NCI-H2227 treated with DMSO at 0.1 percent for 48 hours (cell line): ENCODE measurements around the gene MRPL41.
"Not testable (repeated sequence)": the region's sequence is repeated elsewhere in the genome, so short reads cannot be mapped to it uniquely, and the experiment has no call there.

Source experiments
- DNase-seq: peaks from one replicate; lab custom pipeline; 2025; lab: John Stamatoyannopoulos, UW

The MRPL41 gene

DNA sequence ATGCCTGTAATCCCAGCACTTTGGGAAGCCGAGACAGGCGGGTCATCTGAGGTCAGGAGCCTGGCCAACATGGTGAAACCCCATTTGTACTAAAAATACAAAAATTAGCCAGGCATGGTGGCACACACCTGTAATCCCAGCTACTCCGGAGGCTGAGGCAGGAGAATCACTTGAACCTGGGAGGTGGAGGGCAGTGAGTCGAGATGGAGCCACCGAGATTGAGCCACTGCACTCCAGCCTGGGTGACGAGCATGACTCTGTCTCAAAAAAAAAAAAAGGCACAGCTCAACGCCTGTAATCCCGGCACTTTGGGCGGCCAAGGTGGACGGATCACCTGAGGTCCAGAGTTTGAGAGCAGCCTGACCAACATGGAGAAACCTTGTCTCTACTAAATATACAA lies 2.0 kb downstream of the MRPL41 start:
- DNase-seq, result not testable (repeated sequence)

DNA sequence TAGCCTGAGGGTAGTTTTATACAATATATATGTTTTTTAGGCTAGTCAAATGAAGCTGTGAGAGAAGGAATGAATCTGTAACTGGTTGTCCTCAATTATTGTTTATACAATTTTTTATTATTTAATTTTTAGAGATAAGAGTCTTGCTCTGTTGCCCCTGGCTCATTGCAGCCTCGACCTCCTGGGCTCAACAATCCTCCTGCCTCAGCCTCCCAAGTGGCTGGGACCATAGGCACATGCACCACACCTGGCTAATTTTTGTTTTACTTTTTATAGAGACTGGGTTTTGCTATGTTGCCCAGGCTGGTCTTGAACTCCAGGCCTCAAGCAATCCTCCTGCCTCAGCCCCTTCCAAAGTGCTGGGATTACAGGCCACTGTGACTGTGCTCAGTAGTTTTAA lies 2.7 kb downstream of the MRPL41 start:
- DNase-seq, result no peak

DNA sequence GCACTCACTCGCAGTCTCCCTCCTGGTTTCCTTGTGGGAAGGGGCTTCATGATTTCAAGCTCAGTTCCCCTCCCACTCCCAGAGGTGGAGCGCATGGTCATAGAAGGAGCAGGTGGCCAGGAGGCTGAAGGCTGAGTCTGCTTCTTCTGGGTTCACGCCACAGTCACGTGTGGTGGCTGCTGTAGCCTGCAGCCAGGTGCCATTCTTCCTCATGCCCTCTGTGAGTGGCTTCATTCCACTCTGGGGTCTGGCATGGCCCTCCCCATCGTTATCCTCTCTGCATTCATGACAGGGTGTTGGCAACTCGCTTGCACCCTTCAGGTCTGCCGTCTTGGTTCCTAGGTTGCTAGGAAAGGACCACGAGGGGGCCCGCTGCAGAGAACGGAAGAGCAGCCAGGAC lies 3.5 kb downstream of the MRPL41 start:
- DNase-seq, result no peak

DNA sequence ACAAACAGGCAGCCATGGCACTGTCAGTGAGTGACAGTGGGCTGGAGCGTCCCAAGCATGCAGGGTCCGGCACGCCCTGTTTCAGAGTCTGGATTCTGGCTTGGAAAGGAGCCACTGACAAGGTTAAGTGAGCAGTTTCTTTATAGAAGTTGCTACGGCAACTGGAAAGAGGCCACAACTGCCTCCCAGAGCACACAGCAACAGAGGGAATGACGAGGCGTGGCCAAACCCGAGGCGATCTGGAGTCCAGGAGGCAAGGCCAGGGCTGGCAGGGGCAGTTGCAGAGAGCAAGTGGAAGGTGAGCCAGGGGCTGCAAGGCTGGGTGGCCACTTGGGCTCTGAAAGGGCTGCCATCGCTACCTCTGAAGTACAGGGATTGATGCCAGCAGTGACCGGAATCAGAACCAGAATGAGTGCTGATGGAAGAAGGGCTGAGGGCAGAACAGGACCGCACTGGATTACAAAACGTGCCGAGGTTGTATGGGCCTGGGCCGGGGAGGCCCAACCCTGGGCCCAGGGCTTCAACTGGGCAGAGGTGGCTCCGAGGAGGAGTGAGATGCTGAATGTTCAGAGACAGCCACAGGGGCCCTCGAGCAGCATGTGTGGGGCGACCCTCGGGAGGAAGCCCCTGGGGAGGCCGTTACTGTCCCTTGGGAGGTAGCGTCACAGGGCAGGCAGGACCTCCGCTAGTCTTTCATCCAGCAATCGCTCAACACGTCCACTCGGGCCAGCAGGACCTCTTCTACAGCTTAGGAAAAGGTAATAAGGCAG lies 4.6 kb downstream of the MRPL41 start:
- DNase-seq, result no peak

DNA sequence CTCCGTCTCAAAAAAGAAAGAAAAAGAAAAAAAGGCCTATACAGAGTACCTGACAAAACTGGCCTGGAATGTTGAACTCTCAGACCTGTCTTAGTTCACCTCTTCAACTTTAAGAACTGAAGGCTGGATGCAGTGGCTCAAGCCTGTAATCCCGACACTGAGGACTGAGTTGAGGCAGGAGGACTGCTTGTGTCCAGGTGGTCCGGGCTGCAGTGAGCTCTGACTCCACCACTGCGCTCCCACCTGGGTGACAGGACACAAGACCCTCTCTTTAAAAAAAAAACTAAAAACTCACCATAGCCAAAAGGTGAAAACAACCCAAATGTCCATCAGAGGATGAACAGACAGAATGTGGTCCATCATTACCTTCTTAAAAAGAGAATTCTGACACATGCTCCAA lies 6.4 kb downstream of the MRPL41 start:
- DNase-seq, result no peak

DNA sequence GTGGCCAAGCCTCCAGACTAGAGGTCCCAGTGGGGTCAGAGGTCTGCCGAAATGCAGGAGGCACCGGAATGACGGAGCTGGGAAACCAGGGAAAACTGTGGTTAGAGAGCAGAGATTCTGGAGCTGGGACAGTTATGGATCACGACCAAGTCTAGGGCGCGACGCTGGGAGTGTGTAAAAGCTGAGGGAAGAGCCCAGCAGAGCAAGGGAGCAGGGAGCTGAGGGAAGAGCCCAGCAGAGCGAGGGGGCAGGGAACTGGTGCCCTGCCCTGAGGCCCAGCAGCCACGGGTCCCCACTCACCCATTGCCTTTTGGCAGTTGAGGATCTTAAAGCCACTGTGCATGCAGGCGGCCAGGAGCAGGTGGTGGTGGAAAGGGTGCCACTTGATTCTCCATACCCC lies 12.5 kb downstream of the MRPL41 start:
- no peak for DNase-seq

DNA sequence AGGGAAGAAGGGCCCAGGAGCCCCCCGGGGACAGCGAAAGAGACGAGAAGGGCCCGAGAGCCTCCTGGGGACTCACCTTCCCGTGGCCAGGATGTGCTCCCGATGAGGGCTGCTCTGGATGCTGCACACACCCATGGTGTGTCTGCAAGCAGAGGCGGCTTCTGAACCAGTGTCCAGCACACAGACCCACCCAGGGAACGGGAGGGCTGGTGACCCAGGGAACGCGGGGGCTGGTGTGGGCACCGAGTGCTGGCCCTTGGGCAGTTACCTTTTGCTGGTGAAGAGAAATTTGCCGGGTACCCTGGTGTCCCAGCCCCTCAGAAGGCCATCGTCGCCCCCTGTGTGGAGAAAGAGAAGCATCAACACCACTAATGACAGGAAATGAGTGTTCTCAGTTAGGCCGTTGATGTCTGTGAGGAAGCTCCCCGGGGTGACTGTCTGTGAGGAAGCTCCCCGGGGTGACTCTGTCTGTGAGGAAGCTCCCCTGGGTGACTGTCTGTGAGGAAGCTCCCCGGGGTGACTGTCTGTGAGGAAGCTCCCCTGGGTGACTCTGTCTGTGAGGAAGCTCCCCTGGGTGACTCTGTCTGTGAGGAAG lies 13.2 kb downstream of the MRPL41 start:
- no peak for DNase-seq

DNA sequence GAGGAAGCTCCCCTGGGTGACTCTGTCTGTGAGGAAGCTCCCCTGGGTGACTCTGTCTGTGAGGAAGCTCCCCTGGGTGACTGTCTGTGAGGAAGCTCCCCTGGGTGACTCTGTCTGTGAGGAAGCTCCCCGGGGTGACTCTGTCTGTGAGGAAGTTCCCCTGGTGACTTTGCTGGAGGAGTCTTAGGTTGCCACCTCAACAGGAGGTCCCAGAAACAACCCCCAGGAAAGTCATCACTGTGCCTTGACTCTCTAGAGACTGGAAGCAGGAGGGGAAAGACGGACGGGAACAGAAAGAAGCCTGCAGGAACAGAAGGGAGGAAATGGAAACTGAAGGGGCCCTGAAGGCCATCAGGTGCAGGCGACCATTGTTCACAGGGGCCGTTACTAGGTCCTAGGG lies 16.8 kb downstream of the MRPL41 start:
- not testable (repeated sequence) for DNase-seq

DNA sequence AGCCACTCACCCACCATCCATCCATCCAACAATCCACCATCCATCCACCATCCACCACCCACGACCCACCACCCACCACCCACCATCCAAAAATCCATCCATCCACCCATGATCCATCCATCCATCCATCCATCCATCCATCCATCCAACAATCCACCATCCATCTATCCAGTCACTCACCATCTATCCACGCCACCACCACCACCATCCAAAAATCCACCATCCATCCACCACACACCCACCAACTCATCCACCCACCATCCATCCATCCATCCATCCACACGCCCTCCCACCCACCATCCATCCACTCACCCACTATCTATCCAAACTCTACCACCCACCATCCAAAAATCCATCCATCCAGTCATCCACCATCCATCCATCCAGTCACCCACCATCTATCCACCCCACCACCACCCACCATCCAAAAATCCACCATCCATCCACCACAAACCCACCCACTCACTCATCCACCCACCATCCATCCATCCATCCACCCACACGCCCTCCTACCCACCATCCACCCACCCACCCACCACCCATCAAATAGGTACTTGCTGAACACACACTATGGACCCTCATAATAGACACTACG lies 18.0 kb downstream of the MRPL41 start:
- no peak for DNase-seq

DNA sequence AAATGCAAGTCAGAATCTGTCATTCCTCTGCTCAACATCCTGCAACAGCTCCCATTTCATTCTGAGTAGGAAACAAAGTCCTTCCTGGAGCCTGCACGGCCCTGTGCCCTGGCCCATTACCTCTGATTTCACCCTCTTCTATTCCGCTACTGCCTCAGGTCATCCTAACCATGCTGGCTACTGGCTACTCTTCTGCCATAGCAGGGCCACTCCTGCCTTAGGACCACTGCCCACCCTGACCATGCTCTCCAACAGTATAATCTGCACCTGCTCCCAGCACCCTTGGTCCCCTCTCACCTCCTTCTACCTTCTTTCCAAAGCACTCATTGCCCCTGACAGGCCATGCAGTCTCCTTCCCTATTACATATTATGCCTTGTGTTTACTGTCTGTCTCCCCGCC lies 18.9 kb downstream of the MRPL41 start:
- DNase-seq, result no peak

DNA sequence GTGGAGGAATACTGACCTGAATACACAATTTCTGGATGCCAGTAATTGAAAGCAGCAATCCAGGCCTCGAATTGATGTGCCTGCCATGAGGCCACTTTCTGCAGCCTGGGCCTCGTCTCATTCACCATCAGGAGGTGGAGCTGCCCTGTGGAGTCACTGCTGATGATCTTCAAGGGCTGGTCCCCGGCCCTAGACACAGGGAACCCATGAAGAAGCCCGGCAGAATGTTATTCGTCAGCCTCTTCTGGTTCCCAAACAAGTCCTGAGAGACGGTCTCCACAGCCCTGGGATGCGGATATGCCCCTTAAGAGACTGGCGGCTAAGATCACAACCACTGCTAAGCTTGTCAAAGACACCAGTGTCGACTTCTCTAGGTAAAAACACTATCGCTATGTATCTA lies 22.5 kb downstream of the MRPL41 start:
- DNase-seq, result no peak

DNA sequence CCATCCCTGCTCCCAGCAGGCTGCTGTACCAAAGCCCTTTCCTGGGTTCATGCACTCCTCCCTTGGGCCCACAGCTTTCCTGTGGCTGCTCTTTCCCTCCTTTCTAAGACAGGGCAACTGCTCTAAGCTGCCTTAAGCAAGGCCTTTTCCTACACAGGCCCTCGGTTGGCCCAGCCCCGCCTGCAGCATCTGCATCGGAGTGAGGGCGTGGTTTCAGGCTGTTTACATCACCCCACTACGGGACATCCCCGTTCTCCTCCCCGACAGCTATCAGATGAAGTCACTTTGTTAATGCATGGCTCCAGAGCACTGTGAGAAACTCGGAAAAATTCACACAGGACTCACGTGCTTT lies 23.7 kb downstream of the MRPL41 start:
- no peak for DNase-seq

DNA sequence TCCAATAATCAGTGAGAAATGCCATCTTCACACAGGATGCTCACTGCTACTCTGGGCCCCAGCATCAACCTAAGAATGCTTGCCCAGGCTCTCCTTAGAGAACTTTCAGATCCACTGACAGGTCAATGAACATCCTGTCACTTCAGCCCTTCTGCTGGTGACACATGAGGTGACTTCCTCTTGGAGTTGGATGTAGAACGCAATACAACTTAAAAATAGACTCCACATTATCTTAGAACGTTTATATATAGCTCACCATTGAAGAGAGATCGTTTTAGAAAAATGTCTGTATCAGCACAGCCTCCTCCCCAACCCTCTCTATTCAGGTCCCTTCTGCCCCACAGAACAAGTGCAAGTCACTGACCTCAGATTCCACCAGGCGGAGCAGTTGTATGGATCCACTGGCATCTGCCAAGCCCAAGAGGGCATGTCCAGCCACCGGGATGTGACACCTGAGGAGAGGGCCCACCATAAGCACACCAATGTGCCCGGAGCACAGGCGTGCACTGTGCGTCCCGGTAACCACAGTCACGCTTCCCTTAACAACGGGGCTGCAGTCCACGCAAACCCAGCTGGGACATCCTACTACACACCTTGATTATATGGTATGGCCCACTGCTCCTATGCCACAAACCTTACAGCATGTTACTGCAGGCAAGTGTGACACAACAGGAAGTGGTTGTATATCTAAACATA lies 24.2 kb downstream of the MRPL41 start:
- no peak for DNase-seq

DNA sequence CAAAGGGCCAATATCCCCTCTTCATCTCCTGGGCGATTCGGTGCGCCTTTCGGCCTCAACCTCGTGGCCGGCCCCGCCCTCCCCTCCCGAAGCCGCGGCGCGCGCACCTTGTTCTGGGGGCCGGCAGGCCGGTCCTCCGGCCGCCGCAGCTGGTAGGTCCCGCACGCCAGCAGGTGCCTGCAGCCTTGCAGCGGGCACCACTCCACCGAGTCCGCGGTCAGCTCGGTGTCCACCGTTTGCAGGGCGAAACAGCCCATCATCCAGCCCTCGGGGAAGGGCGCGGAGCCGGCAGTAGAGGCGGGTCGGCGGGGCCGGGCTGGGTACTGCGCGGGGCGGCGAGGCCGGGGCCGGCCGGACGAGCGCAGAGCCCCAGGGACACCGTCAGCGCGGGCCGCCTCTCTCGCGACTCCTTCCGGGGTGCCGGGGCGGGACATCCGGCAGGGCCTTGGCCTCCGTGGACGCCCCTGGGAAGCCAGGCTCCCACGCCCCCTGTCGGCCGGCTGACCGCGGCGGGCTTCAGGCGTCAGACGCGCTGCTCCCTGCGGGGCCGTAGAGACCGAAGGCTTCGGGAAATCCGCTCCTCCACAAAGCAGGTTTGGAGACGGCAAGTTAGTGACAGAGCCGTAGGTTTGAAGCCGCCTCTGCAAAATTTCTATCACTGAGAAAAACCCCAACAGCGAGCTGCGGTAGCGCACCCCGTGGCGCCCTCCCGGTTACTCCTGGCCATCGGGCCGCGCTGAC lies 27.0 kb downstream of the MRPL41 start, which contains the start of gene DPH7:
TSS of gene DPH7 (minus strand) at position 408 of the 741 bp plus-strand sequence. CDS start at position 260, 148 bp downstream.
- peak; percentile 70 for DNase-seq

DNA sequence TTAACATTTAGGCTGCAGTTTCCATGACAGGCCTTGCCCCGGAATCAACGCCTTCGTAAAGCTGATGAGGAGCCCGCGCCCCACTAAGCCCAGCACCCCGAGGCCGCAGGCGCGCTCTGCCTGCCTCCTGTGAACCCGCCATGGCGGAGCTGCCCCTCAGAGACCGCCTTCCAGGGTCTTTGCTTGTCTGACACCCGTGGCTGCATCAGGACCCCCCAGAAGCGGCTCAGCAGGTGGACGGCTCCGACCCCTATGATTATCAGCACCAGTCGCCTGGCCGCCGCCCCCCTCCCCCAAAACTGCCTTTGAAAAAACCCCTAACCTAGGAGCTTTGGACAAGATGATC lies 27.6 kb downstream of the MRPL41 start:
- no peak for DNase-seq

DNA sequence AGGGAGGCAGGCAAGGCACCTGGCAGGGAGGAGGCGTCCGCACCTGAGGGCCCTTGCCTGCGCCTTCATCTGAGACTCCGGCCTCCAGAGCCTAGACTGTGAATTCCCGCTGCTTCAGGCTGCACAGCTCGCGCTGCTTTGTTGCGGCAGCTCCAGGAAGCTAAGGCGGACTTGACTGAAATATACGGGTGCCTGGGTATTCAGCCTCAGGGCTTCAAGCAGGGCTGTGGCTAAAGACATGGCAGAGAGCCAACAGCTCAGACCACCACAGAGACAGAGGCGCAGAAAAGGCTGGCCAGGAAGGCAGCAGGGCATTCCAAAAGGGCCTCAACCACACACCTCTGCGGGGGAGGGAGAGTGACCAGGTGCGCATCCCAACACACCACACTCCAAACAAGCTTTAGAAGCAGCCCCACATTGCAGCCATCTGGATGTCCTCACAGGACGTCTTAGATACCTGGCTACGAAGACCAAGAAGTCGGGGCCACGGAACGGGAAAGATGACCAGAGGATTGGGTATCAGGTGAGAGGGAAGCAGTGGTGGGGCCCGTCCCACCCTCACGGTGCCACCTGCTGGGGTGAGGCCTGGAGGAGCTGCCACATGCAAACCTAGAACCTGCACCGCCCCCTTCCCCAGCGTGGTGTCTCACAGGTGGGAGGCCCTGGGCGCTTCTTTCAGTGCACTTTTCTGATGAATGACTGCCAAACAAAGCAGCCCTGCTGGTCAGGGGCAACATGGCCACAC lies 28.7 kb downstream of the MRPL41 start:
- no peak for DNase-seq

DNA sequence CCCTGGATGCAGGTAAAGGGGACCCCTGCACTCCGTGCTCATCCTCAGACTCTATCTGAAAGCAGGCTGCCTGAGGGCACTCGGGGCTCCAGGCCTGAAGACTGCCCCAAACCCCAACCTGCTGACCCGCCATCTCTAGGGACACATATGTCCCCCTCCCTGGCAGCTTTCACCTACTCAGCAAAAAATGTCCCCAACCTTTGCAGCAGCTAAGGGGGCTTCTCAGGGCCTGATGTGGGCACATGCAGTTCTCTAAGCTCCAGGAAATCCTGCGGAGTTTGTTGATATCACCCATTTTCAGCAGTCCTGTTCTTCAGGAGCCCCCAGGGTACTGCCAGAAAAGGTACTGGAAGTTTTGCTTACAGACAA lies 29.3 kb downstream of the MRPL41 start:
- DNase-seq, result no peak

DNA sequence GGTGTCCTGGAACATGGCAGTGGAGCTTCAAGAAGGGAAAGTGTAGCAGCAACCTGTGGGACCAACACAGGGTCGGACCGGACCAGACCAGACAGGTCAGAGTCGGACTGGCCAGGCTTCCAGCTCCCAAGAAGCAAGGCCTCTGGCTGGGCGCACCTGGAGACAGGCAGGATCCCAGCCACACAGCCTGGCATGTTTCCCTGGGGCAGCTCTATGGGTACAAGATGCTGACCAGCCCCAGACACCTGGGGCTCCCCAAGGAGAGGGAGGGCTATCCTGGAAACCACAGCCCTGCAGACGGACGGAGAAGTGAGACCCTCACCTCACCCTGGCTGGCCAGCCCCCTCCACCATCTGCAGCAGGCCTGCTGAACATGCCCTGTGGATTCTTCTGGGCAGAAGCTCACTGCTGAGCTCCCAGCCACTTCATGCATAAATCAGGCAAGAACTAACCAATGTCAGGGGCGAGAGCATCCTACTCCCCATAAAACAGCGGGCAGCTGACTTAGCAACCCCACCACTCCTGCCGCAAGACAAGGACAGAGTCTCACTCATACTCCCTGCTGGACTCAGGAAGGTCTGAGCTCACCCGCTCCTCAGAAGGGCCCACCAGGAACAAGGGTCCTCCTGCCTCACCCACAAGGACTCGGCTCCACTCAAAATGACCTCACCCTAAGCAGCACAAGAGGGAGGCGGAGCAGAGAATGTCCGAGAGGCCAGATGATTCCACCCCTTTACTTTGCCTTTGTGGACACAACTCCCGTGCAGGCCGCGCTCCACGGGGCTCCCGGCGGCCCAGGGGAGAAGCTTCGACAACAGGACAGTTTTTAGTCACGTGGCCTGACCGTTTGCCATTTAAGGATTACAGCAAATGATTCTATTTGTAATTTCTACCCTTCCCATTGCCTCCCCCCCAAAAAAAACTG lies 29.9 kb downstream of the MRPL41 start:
- no peak for DNase-seq

DNA sequence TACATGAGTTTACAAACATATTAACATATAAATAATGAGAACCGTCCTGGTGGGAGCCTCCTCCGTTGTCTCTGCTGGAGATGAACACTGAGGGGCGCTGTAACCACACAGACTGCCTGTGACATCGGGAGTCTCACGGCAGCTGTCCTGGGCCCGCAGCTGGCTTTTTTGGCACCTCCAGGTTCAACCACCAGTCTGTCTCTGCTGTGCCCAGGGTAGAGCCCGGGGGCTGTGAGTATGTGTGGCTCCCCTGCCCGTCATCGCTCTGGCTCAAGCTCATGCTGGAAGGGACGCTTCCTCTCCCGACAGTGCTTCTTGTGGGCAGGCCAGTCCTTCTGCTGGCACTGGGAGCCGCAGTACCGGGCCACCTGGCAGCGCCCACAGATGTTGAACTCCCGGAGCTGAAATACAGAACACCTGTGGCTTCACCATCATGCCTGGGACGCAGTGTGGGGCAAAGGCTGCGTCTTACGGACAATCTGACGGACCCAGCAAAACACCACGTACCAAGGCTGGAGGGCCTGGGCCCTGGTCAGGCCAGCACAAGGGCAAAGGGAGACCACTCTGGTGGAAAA lies 30.7 kb downstream of the MRPL41 start:
- DNase-seq, result no peak

DNA sequence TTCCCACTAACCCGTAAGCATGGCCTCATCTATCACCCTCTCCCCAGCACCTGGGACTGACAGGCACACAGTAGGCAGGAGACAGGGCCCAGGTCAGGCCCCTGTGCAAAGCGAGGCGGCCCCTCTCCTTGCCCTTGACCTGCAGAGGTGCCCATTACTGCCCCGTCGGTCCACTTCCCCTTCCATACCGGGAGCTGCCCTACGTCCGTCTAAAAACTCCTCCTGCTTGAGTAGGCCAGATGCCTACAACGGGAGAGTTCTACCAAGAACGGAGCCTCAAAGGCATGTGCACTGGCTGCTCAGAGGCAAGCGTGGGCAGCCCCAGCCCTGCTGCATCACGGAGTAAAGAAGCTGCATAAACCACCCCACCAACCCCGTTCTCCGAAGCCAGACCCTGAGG lies 31.7 kb downstream of the MRPL41 start:
- no peak for DNase-seq
